SHP77 (cell line): ENCODE measurements around the gene LTB4R.

Source experiments
- DNase-seq, 2 experiments: peaks; one replicate each; lab custom pipeline; 2025; lab: John Stamatoyannopoulos, UW

LTB4R gene

GRCh38 chr14:24279301-24280186 lies 31.8 kb upstream of the LTB4R start:
- DNase-seq = no peak

GRCh38 chr14:24280797-24281460 lies 30.4 kb upstream of the LTB4R start:
- DNase-seq = no peak

- DNase-seq = no peak
Measured at GRCh38 chr14:24281636-24282035, 29.7 kb upstream of the LTB4R start.

GRCh38 chr14:24282736-24283135 lies 28.6 kb upstream of the LTB4R start:
- DNase-seq = no peak

GRCh38 chr14:24283796-24284460 lies 27.4 kb upstream of the LTB4R start:
- DNase-seq = no peak

GRCh38 chr14:24284501-24285035 lies 26.7 kb upstream of the LTB4R start:
- no peak for DNase-seq

GRCh38 chr14:24285351-24285750 lies 26.0 kb upstream of the LTB4R start:
- DNase-seq = no peak

- no peak for DNase-seq
Measured at GRCh38 chr14:24286996-24287395, 24.3 kb upstream of the LTB4R start.

GRCh38 chr14:24289649-24290280 lies 21.5 kb upstream of the LTB4R start:
- no peak for DNase-seq

GRCh38 chr14:24290746-24291145 lies 20.6 kb upstream of the LTB4R start:
- DNase-seq = no peak

GRCh38 chr14:24291446-24292117 lies 19.7 kb upstream of the LTB4R start:
- DNase-seq = no peak

- DNase-seq = no peak
Measured at GRCh38 chr14:24292118-24292807, 19.0 kb upstream of the LTB4R start.

GRCh38 chr14:24293525-24293924 lies 17.8 kb upstream of the LTB4R start:
- no peak for DNase-seq

GRCh38 chr14:24296341-24297157 lies 14.8 kb upstream of the LTB4R start:
- DNase-seq = peak; percentile 71 to 75

- DNase-seq = peak; percentile 43 to 47
Measured at GRCh38 chr14:24297190-24297964, 13.9 kb upstream of the LTB4R start.

- peak; percentile 9 to 31 for DNase-seq
Measured at GRCh38 chr14:24298892-24299254, 12.4 kb upstream of the LTB4R start.

GRCh38 chr14:24299255-24300191 lies 11.8 kb upstream of the LTB4R start, which contains the start of the genes DHRS1 and NOP9:
TSS of gene DHRS1 (minus strand) at chr14:24299780. CDS start at chr14:24299106, 674 bp downstream.
TSS of gene NOP9 (plus strand) at chr14:24299850. CDS start at chr14:24299955, 105 bp downstream.
- peak; percentile 77 to 80 for DNase-seq
